ENCODE results near the gene GBA2. TPM values are rescaled to one million over a fixed set of nuclear protein-coding genes. Genes with fewer than 3 reads are reported as not detected.
A peak's percentile ranks its signal among the peaks of the same experiment; 100 is the strongest.

GBA2 gene
- total RNA-seq, 4 donors from 2014 or later: 71.4 to 111 (median 101) TPM

GRCh38 chr9:35729101-35729500 lies 19.9 kb downstream of the GBA2 start:
- H3K27me3 ChIP-seq: no peaks in the 10 kb centered on the region
- no peak for TF ChIP-seq CTCF (IDR thresholded peaks at IDR 0.05)
- no peaks in the 10 kb centered on the region for H3K9me3 ChIP-seq
- no peak for DNase-seq
- H3K36me3 ChIP-seq: peaks cover 12 to 14% of the 10 kb centered on the region in 2 donors
- WGBS, 2 donors: 71 to 77% methylated on average over 3 of the region's 3 CpGs
- H3K4me1 ChIP-seq: peaks cover 50 to 55% of the 10 kb centered on the region in 2 donors
- no peak overlapping the region for H3K4me3 ChIP-seq (replicated peaks in 1 of 3)
- peak overlapping the region in 2 of 3 donors; percentile 52 to 59 for H3K27ac ChIP-seq
- intact Hi-C loops (cut with DNase I): loop anchor here (5.0 kb wide), 1 partner anchor 77 kb away; the partner anchor contains the start of gene SIT1

GRCh38 chr9:35728041-35728971 lies 20.7 kb downstream of the GBA2 start:
- TF ChIP-seq POLR2A (IDR thresholded peaks at IDR 0.05) (peak in 1 of 2 donors; percentile 23), CTCF (IDR thresholded peaks at IDR 0.05) (no peak)
- H3K4me1 ChIP-seq: peaks cover 43 to 47% of the 10 kb centered on the region in 2 donors
- no peaks in the 10 kb centered on the region for H3K27me3 ChIP-seq
- intact Hi-C loops (cut with DNase I): loop anchor here (5.0 kb wide), 1 partner anchor 76 kb away; the partner anchor contains the start of gene SIT1
- peak overlapping the region; percentile 34 to 59 (median 52) for H3K27ac ChIP-seq
- H3K36me3 ChIP-seq: peaks cover 20 to 22% of the 10 kb centered on the region in 2 donors
- peak; percentile 68 to 70 for DNase-seq
- H3K9me3 ChIP-seq: no peaks in the 10 kb centered on the region
- H3K4me3 ChIP-seq (replicated peaks in 1 of 3): peak overlapping the region in 1 of 3 donors; percentile 7
- WGBS, 2 donors: 20 to 25% methylated on average over 10 of the region's 10 CpGs

GRCh38 chr9:35727676-35728040 lies 21.4 kb downstream of the GBA2 start:
- DNase-seq: no peak
- Histone ChIP-seq H3K4me3 (replicated peaks in 1 of 3) (no peak overlapping the region), H3K27me3 (no peaks in the 10 kb centered on the region), H3K27ac (peak overlapping the region; percentile 34 to 59 (median 52)), H3K36me3 (peaks cover 24 to 28% of the 10 kb centered on the region in 2 donors), H3K9me3 (no peaks in the 10 kb centered on the region), H3K4me1 (peaks cover 36 to 44% of the 10 kb centered on the region in 2 donors)
- TF ChIP-seq CTCF (IDR thresholded peaks at IDR 0.05): no peak
- no peak for TF ChIP-seq POLR2A (IDR thresholded peaks at IDR 0.05)
- WGBS, 2 donors: 45 to 71% methylated on average over 5 of the region's 5 CpGs
- intact Hi-C loops (cut with DNase I): loop anchor here (5.0 kb wide), 1 partner anchor 75 kb away; the partner anchor contains the start of gene SIT1

GRCh38 chr9:35726931-35727330 lies 22.1 kb downstream of the GBA2 start:
- intact Hi-C loops (cut with DNase I): loop anchor here (5.0 kb wide), 1 partner anchor 75 kb away; the partner anchor contains the start of gene SIT1

More at GRCh38 chr9:35726931-35727330, 22.1 kb downstream of the GBA2 start:
- peak; percentile 31 to 41 for DNase-seq
- H3K27ac ChIP-seq: peak overlapping the region; percentile 44 to 59 (median 52)
- WGBS, 2 donors: 48 to 53% methylated on average over 3 of the region's 3 CpGs
- no peaks in the 10 kb centered on the region for H3K9me3 ChIP-seq
- H3K36me3 ChIP-seq: peaks cover 31 to 35% of the 10 kb centered on the region in 2 donors
- no peak overlapping the region for H3K4me3 ChIP-seq (replicated peaks in 1 of 3)
- TF ChIP-seq POLR2A (IDR thresholded peaks at IDR 0.05): no peak
- no peak for TF ChIP-seq CTCF (IDR thresholded peaks at IDR 0.05)
- peaks cover 35 to 44% of the 10 kb centered on the region in 2 donors for H3K4me1 ChIP-seq
- no peaks in the 10 kb centered on the region for H3K27me3 ChIP-seq

Measured in thyroid gland (tissue), 4 donors.